Heart left ventricle (tissue), 13 donors: Measurements from ENCODE around the gene SPRY4.
"Not testable (repeated sequence)": the region's sequence is repeated elsewhere in the genome, so short reads cannot be mapped to it uniquely, and the experiment has no call there.

Experiments used
- CTCF ChIP-seq, 12 donors: fragments of 200-600 bp; sonication (generic) in 4 of 12; IDR thresholded peaks; one replicate each; pipeline versions ENCODE4 v1.5.0 to v1.8.0; 2018 to 2022; ENCODE audit warnings: antibody characterized with exemption in 12 of 12, mild to moderate bottlenecking in 5 of 12
- POLR2A ChIP-seq, 2 donors: fragments of 450-650 bp; IDR thresholded peaks; one replicate each; pipeline ENCODE4 v1.6.1; 2017; ENCODE audit warnings: antibody characterized with exemption in 2 of 2, mild to moderate bottlenecking in 2 of 2, moderate library complexity in 2 of 2
- donor health status: ischemic (EF 13 %, LVEDD 7.1; RV severe dilation, severe dysfunction).
- donor health status: DM: no; HTN: yes; CAD: no.
- donor health status: DM: no; HTN: no; CAD: no.
- donor health status: ischemic (EF 25% LVEDD 6.9; RV normal size, moderate dysfunction).
- donor health status: ischemic (EF 25% LVEDD 5.7; RV mildly dilated, moderate dysfunction).
- donor health status: ischemic (EF 35%, LVEDD 5.7; RV mildly dilated, moderate dysfunction).
- donor health status: nonischemic (EF 11% LVEDD 7.7; RV severe dilation, severe dysfunction).
- donor health status: DM: yes; HTN: yes; CAD: no.
- donor health status: PGD.
- donor health status: ischemic (EF 29% LVEDD 5.4; RV normal size, mild dysfunction).
- donor health status: nonischemic (EF 23%, LVEDD 6.1; RV moderate dilation, normal function).

GRCh38 chr5:142344915-142345314 lies 20.1 kb upstream of the SPRY4 start:
- not testable (repeated sequence) for TF ChIP-seq CTCF, POLR2A (IDR thresholded peaks at IDR 0.05)
